Stimulated activated CD4-positive, alpha-beta T cell treated with anti-CD3 and anti-CD28 coated beads, Interleukin-4, amount 100 ng/mL, for 4 hours (primary cell): ENCODE data around the gene MAP3K14.

ENCODE experiments used
- DNase-seq, 2 experiments: peaks; one replicate each; pipeline ENCODE4 v3.0.0-alpha.2; 2020

The MAP3K14 gene

DNA sequence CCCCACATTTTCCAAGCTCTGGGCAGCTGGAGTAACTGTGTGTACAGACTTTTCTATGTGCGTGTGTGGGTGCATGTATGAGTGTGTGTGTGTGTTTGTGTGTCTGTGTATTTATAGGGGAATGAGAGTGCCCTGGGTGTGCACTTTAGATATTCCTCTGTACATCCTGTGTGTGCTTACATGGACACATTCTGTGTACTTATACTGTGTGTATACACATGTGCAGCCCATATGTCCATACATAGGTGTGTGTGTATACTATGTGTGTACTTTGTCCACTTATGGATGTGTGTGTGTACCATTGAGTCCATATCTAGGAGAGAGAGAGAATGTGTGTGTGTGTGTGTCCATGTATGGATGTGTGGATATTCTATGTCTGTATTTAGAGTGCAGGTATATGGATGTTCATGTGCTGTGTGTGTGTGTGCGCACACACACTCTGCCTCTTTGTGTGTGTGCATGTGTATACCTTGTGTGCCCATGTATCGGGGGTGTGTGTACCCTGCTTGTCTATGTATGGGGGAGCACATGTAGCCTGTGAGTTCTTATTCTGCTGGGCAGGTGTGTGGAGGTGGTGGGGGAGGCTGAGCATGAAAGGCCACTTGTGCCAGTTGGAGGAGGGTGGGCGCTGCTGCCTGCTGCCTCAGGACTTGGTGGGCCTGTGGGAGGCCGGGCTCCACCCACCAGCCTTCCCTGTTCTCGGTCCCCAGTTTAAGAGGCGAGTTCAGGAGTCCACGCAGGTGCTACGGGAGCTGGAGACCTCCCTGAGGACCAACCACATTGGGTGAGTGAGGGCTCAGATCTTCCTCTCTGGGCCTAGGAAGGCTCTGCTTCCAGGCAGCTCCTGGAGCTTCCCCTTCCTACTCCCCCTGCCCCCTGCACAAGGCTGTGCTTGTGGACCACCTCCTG is 84.1 kb downstream of the MAP3K14 start:
- no peak for DNase-seq

DNA sequence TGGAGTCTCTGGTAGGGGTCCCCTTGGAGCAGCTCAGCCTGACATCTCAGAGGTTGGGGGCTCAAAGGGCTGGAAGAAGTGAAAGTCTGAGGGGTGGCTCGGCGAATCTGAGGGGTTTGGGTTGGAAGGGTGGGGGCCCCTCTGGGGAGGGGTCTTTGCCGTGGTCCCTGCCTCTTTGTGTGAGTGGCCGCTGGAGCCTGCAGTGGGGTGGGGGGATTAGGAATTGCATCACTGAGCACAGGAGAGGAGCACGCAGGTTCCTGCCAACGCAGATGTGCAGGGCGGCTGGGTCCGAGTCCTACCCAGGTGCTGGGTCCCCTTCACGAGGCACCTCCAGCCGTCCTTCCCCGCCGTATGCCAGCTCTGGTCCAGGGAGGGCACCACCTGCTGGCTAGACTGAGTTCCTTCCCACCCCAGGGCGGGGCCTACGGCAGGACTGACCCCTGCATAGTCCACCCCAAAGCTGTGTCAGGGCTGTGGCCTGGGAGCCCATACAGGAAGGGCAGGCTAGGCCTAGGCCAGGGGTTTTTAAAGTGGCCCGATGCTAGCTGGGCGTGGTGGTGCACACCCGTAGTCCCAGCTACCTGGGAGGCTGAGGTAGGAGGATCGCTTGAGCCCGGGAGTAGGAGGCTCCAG is 85.2 kb downstream of the MAP3K14 start:
- DNase-seq = no peak

DNA sequence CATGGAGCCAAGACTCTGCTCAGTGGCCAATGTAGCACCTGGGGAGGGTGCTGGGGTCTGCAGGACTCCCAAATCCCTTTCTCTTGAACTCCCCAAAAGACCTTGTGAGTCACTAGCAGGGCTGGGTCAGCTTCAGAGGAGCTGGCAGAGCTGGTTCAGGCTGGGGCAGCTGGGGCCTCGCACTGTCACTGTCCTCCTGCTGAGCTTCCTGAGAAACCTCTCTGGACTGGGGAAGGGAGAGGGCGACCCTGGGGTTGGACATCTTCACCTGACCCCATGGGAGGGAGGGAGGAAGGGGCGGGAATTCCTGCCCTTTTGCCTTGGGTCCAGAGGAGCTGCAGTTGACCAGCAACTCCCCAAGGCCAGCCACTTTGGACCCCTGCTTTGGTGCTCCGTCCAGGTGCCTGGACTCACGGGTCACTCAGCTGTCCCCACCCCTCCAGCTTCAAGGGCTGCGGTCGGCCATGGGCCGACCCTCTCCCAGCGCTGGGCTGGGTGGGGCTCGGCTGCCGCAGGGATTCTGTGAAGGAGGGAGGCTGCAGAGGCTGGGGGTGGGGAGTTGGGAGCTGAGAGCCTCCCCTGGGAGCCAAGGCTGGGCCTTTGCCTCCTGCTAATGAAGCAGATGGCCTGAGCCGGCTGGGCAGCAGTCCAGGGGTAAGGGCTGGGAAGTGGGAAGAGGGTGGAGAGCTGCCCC is 85.9 kb downstream of the MAP3K14 start:
- DNase-seq = no peak

DNA sequence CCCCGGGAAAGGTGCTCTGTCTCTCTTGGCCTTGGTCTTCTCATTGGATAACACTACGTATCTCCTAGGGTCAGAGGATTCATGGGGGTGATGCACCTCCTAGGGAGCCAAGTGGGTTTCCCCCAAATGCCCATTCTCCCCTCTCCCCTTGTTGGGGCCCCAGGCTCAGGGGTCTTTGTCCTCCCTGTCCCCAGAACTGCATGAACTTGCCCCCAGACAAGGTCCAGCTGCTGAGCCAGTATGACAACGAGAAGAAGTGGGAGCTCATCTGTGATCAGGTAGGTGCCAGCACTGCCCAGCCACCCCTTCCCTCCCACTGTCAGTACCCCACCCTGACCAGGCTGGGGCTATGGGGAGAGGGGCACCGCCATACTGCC is 86.4 kb downstream of the MAP3K14 start:
- DNase-seq = no peak

DNA sequence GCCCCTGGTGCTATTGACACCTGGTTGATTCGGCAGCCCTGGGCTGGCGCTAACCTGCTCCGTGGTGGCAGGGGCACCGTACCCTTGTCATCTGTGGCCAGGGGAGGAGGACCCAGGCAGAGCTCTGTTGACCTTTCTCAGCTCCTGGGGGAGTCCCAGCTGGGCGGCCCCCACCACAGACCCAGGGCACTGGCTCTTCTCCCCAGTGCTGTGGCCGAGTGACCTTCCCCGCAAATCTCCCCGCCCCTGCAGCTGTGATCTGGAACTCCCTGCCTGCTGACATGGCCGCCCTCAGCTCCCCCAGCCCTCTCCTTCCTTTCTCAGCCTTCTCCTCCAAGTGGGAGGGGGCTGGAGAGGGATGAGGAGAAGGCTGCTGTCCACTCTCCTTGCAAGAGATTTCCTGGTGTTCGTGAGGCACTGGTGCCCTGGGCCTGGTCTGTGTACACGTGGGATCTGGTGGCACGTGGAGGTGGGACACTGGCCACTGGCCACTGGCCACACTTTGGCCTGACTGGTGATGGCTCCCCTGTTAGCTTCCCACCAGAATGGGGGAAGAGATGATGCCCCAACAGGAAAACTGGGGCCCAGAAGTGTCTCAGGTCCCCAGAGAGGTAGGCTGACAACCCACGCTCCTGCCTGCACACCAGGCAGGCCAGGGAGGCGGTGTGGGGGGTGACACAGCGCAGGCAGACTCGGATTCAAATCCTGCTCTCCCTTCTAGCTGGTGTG is 87.0 kb downstream of the MAP3K14 start:
- peak in 1 of 2 experiments; percentile 22 for DNase-seq

DNA sequence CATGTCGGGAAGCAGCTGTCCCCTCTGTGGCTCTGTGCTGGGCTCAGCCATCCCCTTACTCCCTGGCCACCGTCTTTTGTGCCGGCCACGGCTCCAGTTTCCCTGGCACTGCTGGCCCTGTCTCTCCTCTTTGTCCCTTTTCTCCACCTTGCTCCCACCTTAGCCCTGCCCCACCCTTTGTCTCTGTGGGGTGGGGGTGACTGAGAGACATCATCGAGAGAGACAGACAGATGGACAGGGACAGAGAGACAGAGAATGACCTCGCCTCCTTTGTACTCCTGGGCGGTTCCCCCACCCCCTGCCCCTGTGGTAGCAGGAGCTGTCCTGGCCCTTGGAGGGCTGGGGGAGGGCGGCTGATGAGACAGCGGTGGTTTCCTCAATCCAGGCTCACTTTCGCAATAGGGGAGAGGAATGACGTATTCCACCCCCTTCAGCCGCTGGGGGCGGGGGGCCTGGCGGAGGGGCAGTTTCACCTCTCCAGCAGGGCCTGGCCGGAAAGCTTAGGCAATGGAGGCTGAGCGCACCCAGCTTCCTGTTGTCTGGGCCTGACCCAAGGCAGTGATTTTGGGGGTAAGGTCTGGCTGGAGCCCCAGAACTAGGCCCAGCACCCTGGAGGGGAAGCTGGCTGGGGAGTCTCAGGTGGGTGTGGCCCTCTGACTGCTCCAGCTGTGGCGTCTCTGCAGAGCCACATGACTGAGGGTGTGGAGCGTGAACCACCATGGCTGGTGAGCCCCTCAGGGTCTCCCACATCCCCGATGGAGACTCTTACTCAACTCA is 87.9 kb downstream of the MAP3K14 start:
- DNase-seq = peak; percentile 79 to 82

DNA sequence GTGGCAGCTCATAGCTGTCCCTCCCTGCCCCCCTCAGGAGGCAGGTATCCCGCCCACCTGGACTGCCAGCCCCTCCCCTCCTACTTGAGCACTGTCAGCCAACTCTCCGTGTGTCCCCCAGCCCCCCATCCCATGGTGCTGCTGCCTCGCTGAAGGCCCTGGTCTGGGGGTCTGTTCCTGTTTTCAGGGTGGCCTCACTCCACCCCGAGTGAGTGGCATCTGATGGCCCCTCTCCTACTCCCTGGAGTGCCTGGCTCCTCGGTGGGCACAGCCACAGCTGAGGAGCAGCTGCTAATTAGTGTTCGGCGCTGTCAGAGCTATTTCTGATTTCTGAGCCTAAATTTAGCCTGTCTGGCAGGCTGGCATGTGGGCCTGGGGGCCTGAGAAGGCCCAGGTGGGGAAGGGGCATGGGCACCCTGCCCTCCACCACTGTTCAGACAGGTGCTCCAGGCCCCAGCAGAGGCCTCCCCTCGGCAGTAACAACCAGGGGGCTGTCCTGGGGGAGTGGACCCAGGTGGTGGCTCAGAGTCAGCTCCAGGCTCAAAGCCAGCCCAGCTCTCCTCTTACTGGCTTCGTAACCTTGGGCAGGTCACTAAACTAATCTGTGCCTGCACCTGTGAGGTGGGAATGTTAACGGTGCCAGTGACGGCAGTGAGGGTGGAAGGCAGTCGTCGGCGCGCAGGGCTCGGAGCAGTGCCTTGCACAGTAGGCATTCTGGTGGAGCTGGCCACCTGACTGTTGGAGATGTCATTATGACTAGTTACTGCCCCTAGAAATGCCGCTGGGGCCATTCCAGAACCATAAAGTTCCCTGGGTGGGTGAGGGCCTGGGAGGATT is 88.7 kb downstream of the MAP3K14 start:
- peak; percentile 34 to 42 for DNase-seq

DNA sequence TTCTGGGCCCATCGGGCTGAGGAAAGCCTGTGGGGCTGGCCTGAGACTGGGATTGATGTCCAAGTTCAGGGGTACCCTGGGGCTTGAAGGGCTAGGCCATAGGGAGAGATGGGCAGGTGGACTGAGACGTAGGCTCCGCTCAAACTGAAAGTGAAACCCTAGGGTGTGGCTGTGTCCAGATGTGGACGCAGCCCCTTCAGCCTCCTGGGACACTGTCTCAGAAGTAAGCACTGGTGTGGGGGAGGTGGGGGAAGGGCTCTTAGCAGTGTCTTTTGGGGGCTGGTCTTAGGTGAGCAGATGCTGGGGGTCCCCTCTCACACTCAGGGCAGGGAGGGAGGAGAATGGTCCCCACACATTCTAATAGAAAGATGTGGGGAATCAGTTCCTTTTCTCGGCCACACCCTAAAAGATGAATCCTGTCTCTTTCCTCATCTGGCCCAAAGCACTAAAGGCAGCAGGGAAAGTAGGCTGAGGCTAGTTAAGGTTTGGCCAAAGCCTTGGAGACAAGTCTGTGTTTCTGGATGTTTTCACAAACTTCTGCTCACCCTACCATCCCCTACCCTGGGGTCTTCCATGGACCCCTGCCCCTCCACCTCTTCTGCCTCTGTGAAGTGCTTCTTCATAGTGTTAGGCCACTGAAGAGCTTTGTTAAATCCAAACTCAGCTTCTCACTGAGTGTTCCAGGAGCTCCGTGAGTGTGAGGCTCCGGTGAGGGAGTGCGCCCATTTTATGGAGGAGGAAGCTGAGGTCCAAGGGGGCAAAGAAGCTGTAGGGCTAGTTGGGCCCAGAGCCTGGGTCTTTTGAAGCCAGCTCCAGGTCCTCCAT is 89.5 kb downstream of the MAP3K14 start:
- DNase-seq = no peak

DNA sequence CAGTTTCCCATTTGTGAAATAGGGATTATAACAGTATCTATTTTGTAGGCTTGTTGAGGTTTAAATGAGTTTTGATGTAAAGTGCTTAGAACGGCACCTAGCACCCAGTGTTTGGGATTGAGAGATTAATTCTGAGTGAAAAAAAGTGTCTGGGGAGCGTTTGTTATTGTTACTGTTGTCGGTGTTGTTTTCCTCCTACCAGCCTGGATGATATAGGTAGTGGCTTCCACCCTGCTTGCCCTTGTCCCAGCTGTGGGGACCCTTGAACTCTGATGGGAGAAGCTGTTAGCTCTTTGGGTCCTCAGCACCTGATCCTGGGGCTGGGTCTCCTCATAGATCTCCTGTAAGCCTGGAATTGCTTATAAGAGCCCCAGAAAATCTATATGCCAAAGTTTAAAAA is 90.2 kb downstream of the MAP3K14 start:
- DNase-seq = no peak

DNA sequence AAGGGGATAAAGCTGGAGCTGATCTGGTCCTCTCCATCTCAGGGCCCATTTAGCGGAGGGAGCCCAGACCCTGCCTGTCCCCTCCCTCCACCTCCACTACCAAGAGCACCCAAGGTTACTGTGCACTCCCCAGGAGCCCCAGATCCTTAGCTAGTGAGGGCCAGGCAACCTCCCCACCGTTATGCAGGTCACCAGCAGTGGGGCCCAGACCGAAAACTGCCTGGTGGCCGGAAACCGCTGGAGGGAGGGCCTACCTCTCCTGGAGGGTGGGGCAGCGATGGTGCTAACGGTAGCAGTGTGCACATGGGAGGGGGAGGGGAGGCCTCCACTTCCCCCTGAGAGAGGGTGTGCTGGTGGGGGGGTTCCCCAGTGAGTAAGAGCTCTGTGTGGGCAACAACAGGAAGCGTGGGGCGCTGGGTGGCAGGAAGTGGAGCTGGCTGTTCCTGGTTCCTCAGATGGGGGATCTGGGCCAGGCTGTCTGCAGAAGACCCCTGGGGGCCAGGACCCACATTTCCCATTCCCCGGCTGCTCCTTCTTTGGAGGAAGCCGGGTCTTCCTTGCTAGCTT is 90.8 kb downstream of the MAP3K14 start:
- DNase-seq = peak; percentile 91 to 97

DNA sequence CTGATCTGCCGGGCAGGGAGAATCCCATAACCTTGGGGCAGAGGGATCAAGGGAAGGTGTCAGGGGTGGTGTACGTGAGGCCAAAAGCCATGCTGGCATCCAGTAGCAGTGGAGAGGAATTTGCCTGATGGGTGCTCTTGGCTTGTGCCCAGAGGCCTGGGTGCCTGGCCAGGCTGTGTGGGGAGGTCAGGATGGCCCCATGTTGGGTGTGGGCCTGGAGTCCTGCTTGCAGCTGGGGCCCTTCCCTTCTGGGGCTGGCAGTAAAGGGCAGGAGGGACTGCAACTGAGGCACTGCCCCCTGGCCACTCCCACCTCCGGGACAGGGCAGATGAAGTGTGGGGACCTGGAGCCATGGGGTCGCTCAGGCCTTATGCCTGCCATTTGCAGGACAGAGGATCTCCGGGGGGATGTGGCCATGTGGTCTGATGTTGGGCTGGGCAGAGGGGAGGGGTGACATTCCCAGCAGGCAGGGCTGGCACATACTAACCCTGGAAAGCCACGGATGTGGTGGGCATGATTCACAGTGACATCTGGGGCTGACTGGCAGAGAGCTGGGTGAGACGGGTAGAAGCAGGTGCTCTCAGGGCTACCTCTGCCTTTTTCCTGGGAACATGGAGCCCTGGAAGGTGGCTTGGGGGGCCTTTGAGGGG is 91.6 kb downstream of the MAP3K14 start:
- DNase-seq = peak; percentile 47 to 66

DNA sequence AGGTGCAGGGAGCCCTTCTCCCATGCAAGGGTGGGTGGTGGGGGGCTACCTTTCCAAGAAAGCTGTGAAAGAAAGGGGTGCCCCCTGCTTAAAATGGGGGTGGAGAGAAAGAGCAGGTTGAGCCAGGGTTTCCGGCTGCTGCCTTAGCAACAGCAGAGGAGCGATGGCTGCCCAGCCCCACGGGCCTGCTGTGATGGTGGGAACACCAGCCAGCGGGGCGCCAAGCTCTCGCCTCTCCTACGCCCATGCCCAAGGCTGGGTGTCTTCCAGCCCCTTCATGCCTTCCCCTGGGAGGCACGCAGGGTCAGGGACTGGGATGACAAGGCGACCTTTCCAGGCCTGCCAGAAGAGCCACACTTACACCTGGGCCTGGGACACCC is 92.2 kb downstream of the MAP3K14 start:
- no peak for DNase-seq

DNA sequence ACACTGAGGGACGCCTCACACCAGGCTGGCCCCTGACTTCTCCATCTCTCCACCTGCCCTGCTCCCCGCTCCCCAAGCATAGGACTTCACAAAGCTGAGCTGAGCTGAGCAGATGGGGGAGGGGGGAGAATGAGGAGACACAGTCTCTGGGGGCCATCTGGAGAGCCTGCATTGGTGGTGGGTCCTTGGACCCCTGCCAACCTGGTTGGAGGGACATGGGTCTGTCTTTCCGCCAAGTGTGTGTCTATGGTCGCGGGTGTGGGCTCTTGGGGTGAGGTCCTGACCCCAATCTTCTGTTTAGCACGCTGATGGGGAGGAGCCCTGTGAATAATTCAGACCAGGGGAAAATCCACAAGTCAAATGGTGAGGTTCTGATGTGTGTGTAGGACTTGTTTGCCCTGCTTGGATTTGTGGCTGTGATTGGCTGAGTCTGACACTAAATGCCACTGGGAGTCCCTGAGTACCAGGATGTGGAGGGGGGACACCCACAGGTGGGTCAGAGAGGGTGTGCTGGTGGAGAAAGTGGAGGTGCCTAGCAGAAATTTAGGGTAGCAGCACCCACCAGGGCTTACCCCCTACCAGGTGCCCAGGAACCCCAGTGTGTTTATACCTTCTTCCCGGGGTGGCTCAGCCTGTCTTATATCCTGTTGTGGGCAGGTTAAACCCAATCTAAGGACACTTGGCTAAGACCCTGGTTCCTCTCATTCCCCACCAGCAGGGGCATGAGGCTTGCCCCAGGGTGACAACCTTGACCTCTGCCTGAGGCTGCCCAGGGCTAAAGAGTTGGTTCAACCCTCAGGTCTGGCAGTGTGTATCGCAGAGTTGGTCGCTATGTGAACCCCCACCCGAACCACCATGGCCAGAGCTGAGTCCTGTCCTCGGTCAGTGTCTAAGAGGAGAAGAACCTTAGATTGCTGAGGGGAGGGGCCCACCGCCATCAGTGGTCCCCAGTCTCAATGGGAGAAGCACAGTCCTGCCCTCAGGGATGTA is 93.0 kb downstream of the MAP3K14 start:
- peak; percentile 43 to 54 for DNase-seq

DNA sequence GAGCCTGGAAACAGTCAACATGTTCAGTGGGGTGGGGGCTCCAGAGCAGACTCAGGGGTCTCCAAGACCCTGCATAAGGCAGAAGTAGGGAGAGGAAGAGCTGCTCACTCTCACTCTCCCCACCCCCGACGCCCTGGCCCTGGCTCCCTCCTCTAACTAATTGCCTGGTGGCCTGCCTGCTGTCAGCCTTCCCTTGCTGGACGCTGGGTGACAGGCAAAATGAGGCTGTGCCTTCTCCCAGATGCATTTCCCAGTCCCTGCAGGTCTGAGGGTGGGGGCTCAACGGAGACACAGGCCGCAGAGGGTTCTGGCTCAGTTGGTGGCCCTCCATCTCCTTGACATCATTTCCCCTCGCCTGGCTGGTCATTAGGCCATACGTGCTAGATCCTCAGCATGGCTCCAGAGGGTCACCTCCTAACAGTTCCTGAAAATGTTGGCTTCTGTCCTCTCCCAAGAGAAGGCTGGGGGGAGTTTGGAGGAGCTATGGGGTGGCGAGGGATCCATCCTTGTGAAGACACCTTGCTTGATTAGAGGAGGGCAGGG is 93.8 kb downstream of the MAP3K14 start:
- DNase-seq = no peak

DNA sequence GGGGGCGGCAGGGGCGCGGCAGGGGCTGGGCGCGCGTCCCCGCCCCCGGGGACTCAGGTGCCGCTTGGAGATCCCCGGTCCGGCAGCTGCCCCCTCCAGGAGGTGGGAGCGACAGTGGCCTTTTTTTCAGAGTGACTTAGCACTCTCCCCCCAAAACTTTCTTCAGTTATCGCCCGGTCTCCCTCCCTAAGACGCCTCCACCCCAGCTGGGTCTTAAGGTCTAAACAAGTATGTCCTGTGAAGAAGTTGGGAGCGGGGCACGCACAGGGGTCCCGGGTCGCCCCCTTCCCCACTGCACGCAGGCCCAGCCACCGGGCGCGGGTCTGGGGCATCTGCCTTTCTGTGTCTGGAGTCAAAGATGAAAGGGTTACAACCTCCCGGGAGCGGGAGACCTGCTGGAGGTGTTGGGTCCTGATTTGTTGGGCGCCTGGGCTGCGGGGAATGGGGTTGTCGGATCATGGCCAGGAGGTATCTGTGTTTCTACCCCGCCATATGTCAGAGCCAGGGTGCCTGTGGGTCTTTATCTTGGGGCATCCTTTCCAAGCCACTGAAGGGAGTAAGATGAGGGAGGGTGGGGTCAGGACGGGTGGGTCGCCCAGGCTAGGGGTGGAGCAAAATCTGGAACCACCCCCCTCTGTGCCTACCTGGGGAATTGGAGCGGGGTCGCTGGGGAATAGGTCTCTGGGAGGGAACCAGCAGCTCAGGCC is 94.4 kb downstream of the MAP3K14 start:
- peak; percentile 48 to 58 for DNase-seq

DNA sequence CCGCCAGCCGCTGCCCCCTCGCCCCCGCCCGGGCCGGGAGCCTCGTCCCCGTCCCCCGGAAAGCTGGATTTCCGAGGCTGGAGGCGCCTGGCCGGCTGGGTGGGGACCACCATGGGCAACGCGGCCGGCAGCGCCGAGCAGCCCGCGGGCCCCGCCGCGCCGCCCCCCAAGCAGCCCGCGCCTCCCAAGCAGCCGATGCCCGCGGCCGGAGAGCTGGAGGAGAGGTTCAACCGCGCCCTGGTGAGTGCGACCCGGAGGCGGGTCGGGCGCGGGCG is 94.9 kb downstream of the MAP3K14 start:
- no peak for DNase-seq
